ENCODE data around the gene JSRP1.

Gene JSRP1

GRCh38 chr19:2255982-2256685, at the start of gene JSRP1:
JSRP1 (minus strand) TSS chr19:2256417; CDS start chr19:2255314, 1,103 bp downstream.
- DNase-seq, result no peak

- no peak for DNase-seq
These were observed 49.4 kb upstream of the JSRP1 start for GRCh38 chr19:2305452-2306280.

GRCh38 chr19:2303211-2303798, 47.1 kb upstream of the JSRP1 start:
- DNase-seq, result no peak

- no peak for DNase-seq
These were observed 46.3 kb upstream of the JSRP1 start for GRCh38 chr19:2302319-2303210.

- no peak for DNase-seq
These were observed 44.3 kb upstream of the JSRP1 start for GRCh38 chr19:2300533-2300932.

- DNase-seq, result no peak
These were observed 39.9 kb upstream of the JSRP1 start for GRCh38 chr19:2296141-2296540.

GRCh38 chr19:2294687-2295335, 38.6 kb upstream of the JSRP1 start:
- DNase-seq, result no peak

- no peak for DNase-seq
These were observed 35.1 kb upstream of the JSRP1 start for GRCh38 chr19:2291185-2291751.

GRCh38 chr19:2290441-2291184, 34.4 kb upstream of the JSRP1 start:
- DNase-seq, result no peak

GRCh38 chr19:2289714-2290435, 33.7 kb upstream of the JSRP1 start:
- DNase-seq, result no peak

- no peak for DNase-seq
These were observed 32.8 kb upstream of the JSRP1 start for GRCh38 chr19:2288818-2289713.

GRCh38 chr19:2288338-2288817, 32.2 kb upstream of the JSRP1 start:
- DNase-seq, result no peak

GRCh38 chr19:2287585-2288337, 31.5 kb upstream of the JSRP1 start:
- no peak for DNase-seq

GRCh38 chr19:2286402-2287140, 30.4 kb upstream of the JSRP1 start:
- DNase-seq, result no peak

- no peak for DNase-seq
These were observed 27.8 kb upstream of the JSRP1 start for GRCh38 chr19:2283835-2284507.

GRCh38 chr19:2282862-2283237, 26.6 kb upstream of the JSRP1 start:
- DNase-seq, result no peak
